Calu3 (cell line): Measurements from ENCODE around the gene VTCN1. TPM values are rescaled to one million over a fixed set of nuclear protein-coding genes. Genes with fewer than 3 reads are reported as not detected.

ENCODE experiments used
- BruUV-seq: library from RNA; stranded (reverse); fragments of 400-500 nt; replicated peaks from 2 replicates; lab custom pipeline; 2021; lab: Mats Ljungman, UMichigan
- CTCF ChIA-PET: fragments of 300-600 bp; sonication (Branson Sonifier 250); formaldehyde crosslinking; loops from one replicate; lab custom pipeline; 2022; ENCODE audit warnings: antibody characterized with exemption; lab: Charles Lee
- DNase-seq: peaks from one replicate; pipeline ENCODE4 v3.0.0; 2022
- H3K27ac Mint-ChIP-seq: one replicate; pipeline ENCODE4 v1.8.0; 2022; ENCODE audit warnings: mixed read lengths; ENCODE audit not compliant: unreplicated experiment
- H3K27me3 Mint-ChIP-seq: one replicate; pipeline ENCODE4 v1.8.0; 2022; ENCODE audit warnings: mixed read lengths; ENCODE audit not compliant: unreplicated experiment
- H3K36me3 Mint-ChIP-seq: one replicate; pipeline ENCODE4 v1.8.0; 2022; ENCODE audit warnings: mild to moderate bottlenecking, moderate library complexity, mixed read lengths; ENCODE audit not compliant: insufficient read depth, unreplicated experiment
- H3K4me1 Mint-ChIP-seq: one replicate; pipeline ENCODE4 v1.8.0; 2022; ENCODE audit warnings: mild to moderate bottlenecking, low read depth, mixed read lengths; ENCODE audit not compliant: unreplicated experiment
- H3K4me3 Mint-ChIP-seq: one replicate; pipeline ENCODE4 v1.8.0; 2022; ENCODE audit warnings: mild to moderate bottlenecking, low read depth, moderate library complexity, mixed read lengths; ENCODE audit not compliant: unreplicated experiment
- H3K9me3 Mint-ChIP-seq: one replicate; pipeline ENCODE4 v1.8.0; 2022; ENCODE audit warnings: low read depth, mixed read lengths; ENCODE audit not compliant: unreplicated experiment
- intact Hi-C: fragments of 100-400 bp; cut with micrococcal nuclease; formaldehyde crosslinking; loops from one replicate; pipeline ENCODE4 v1.10.0; 2022; ENCODE audit not compliant: unreplicated experiment
- total RNA-seq: library from RNA; stranded (reverse); gene quantifications from 2 replicates; pipeline ENCODE4 v1.2.3, GENCODE V29; 2022
- TF ChIP-seq, protein P1 (sequence below): fragments of 200-600 bp; IDR thresholded peaks from one replicate; pipeline ENCODE4 v1.8.0; 2022; ENCODE audit warnings: antibody characterized with exemption; ENCODE audit not compliant: unreplicated experiment

The VTCN1 gene
- total RNA-seq, 1 experiment from 2014 or later = 39.1 TPM

DNA sequence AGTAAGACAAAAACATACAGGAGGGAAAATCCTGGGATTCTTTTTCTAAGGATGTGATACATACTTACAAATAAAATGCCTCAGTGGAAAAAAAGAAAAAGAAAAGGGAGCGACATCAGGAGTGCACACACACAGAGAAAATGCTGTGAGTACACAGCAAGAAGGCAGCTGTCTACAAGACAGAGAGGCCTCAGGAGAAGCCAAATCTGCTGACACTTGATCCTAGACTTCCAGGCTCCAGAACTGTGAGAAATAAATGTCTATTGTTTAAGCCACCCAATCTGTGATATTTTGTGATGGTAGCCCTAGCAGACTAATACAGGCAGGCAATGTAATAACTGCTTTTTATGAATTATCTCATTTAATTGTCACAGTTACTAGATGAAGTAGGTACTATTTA lies 72.2 kb downstream of the VTCN1 start:
- H3K4me3 Mint-ChIP-seq = no peak overlapping the region
- TF ChIP-seq, protein P1, sequence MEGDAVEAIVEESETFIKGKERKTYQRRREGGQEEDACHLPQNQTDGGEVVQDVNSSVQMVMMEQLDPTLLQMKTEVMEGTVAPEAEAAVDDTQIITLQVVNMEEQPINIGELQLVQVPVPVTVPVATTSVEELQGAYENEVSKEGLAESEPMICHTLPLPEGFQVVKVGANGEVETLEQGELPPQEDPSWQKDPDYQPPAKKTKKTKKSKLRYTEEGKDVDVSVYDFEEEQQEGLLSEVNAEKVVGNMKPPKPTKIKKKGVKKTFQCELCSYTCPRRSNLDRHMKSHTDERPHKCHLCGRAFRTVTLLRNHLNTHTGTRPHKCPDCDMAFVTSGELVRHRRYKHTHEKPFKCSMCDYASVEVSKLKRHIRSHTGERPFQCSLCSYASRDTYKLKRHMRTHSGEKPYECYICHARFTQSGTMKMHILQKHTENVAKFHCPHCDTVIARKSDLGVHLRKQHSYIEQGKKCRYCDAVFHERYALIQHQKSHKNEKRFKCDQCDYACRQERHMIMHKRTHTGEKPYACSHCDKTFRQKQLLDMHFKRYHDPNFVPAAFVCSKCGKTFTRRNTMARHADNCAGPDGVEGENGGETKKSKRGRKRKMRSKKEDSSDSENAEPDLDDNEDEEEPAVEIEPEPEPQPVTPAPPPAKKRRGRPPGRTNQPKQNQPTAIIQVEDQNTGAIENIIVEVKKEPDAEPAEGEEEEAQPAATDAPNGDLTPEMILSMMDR = no peak
- H3K27ac Mint-ChIP-seq = no peak overlapping the region
- intact Hi-C loops = no loop called here
- CTCF ChIA-PET = no interaction called here
- no peaks in the 10 kb centered on the region for H3K9me3 Mint-ChIP-seq
- H3K27me3 Mint-ChIP-seq = no peaks in the 10 kb centered on the region
- no peak for DNase-seq
- no TSS peak for BruUV-seq
- H3K36me3 Mint-ChIP-seq = no peaks in the 10 kb centered on the region
- H3K4me1 Mint-ChIP-seq = no peaks in the 10 kb centered on the region

DNA sequence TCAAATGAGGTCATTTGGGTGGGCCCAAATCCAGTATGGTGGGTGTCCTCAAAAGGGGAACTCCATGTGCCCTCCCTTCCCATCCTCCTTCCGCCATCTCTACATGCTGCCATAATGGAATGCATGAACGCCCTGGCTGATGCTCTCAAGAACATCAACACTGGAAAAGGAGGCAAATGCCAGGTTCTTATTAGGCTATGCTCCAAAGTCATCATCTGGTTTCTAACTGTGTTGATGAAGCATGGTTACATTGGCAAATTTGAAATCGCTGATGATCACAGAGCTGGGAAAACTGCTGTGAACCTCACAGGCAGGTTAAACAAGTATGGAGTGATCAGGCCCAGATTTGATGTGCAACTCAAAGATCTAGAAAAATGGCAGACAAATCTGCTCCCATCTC lies 72.6 kb downstream of the VTCN1 start:
- Mint-ChIP-seq H3K4me1 (no peaks in the 10 kb centered on the region), H3K27ac (no peak overlapping the region), H3K27me3 (no peaks in the 10 kb centered on the region), H3K4me3 (no peak overlapping the region), H3K9me3 (no peaks in the 10 kb centered on the region), H3K36me3 (no peaks in the 10 kb centered on the region)
- CTCF ChIA-PET = no interaction called here
- TF ChIP-seq, protein P1 = no peak
- no TSS peak for BruUV-seq
- intact Hi-C loops = no loop called here
- DNase-seq = no peak

DNA sequence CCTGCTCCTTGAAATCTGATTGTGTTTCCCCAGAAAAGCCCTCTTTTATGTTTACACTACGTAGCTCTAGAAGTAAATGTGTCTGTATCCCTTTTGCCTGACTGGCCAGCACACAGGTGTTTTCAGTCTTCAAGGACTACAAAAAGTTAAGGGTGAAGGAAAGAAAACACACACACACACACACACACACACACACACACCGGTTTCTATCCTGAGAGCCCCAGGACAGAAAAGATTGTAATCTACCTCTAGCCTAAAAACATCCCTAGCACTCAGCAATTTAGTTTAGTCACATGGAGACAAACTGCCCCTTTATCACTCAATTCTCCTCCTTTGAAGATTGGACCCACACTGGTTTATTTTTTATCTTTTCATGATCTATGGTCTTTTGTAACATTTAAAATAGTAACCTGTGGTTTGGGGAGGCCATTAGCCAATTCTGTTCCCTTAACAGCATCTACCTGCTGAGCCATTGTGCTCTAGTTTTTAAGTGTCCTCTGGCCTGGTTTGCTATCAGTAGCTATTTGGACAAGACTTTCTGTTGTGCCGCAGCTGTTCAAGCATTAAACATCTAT lies 73.4 kb downstream of the VTCN1 start:
- no peak for DNase-seq
- H3K9me3 Mint-ChIP-seq = no peaks in the 10 kb centered on the region
- intact Hi-C loops = no loop called here
- H3K4me3 Mint-ChIP-seq = no peak overlapping the region
- CTCF ChIA-PET = no interaction called here
- TF ChIP-seq, protein P1 = no peak
- no peaks in the 10 kb centered on the region for H3K36me3 Mint-ChIP-seq
- H3K4me1 Mint-ChIP-seq = no peaks in the 10 kb centered on the region
- H3K27ac Mint-ChIP-seq = no peak overlapping the region
- H3K27me3 Mint-ChIP-seq = no peaks in the 10 kb centered on the region
- BruUV-seq = no TSS peak

DNA sequence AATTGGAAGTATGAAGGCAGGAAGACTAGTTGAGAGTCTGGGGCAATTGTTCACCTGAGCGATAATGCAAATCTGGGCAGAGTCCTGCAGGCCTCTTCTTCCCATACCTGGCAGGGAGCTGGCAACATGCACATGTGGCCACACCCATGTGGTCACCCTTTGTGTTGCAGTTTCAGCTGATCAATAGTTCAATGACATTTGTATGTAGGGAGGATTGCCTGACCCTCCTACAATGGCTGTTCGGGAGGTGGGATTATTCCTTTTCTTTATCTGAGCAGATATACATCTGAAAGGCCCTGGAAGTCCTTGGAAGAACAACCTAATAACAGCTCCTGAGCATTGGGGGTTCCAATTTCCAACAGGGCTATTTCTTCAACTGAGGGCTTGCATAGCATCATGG lies 74.0 kb downstream of the VTCN1 start:
- no peaks in the 10 kb centered on the region for H3K4me1 Mint-ChIP-seq
- DNase-seq = no peak
- no peak overlapping the region for H3K4me3 Mint-ChIP-seq
- no peaks in the 10 kb centered on the region for H3K36me3 Mint-ChIP-seq
- CTCF ChIA-PET = no interaction called here
- H3K27me3 Mint-ChIP-seq = no peaks in the 10 kb centered on the region
- TF ChIP-seq, protein P1 = no peak
- no peak overlapping the region for H3K27ac Mint-ChIP-seq
- no TSS peak for BruUV-seq
- H3K9me3 Mint-ChIP-seq = no peaks in the 10 kb centered on the region
- intact Hi-C loops = no loop called here
